K562 (cell line): Measurements from ENCODE around the gene SRD5A2. TPM values are rescaled to one million over a fixed set of nuclear protein-coding genes. Genes with fewer than 3 reads are reported as not detected.

Experiments used
- polyA plus RNA-seq, 8 experiments: library from polyadenylated mRNA; depleted of rRNA in 4 of 8; stranded (reverse) in 5 of 8; unstranded in 3 of 8; fragments of >200 nt; fragmentation: Nextera tagmentation in 2 of 8; fragmentation: Illumina TruSeq in 1 of 8; extraction: Ambion mirVana in 2 of 8; extraction: Trizol in 1 of 8; gene quantifications; 2 replicates each; pipeline versions ENCODE4 v1.2.1 to v1.2.3, GENCODE V29; 2011 to 2014; ENCODE audit warnings: inconsistent platforms in 1 of 8, missing spikeins in 1 of 8
- total RNA-seq, 7 experiments: library from RNA; depleted of rRNA in 6 of 7; stranded (reverse); fragments of >200 nt in 6 of 7; fragmentation: Illumina TruSeq in 2 of 7; extraction: Trizol in 2 of 7; gene quantifications; 2 replicates each; pipeline versions ENCODE4 v1.2.1 to v1.2.3, GENCODE V29; 2011 to 2021; ENCODE audit warnings: low replicate concordance in 1 of 7

Gene SRD5A2
- total and polyA plus RNA-seq, 9 of the 15 experiments (the other 6 are each of a cell fraction or from before 2014, with no cell fraction given): 0.03 TPM; not detected in 8

Other genes starting within 250 kb of the SRD5A2 start
- not detected in 2 replicates for gene XDH, start 166.2 kb downstream of the SRD5A2 start, total RNA-seq (2014; rRNA removed)
- 0.04 TPM in 1 of 2 replicates, not detected in the other for gene XDH, start 166.2 kb downstream of the SRD5A2 start, total RNA-seq (2014; rRNA removed; fragmentation: Illumina TruSeq; extraction: Trizol)
- not detected in 2 replicates for gene XDH, start 166.2 kb downstream of the SRD5A2 start, total RNA-seq (2015; rRNA removed; fragmentation: Illumina TruSeq; extraction: Trizol)
- not detected in 2 replicates for gene XDH, start 166.2 kb downstream of the SRD5A2 start, total RNA-seq (2021)
- 0.06 TPM in 1 of 2 replicates, not detected in the other for gene XDH, start 166.2 kb downstream of the SRD5A2 start, polyA plus RNA-seq (2011; rRNA removed)
- gene XDH, start 166.2 kb downstream of the SRD5A2 start, polyA plus RNA-seq (2014; fragmentation: Illumina TruSeq; extraction: Trizol): not detected in 2 replicates
- gene XDH, start 166.2 kb downstream of the SRD5A2 start, polyA plus RNA-seq (2014; fragmentation: Nextera tagmentation; extraction: Ambion mirVana): not detected
- gene XDH, start 166.2 kb downstream of the SRD5A2 start, polyA plus RNA-seq (2014; rRNA removed): not detected in 2 replicates